Fibroblast of lung (primary cell): ENCODE measurements around the gene DNAJC12. TPM values are rescaled to one million over a fixed set of nuclear protein-coding genes. Genes with fewer than 3 reads are reported as not detected.

Experiments used
- DNase-seq, 2 donors: peaks; one replicate each; pipeline versions ENCODE4 v3.0.0 to v3.0.0-alpha.2; 2010; ENCODE audit warnings: low read depth in 2 of 2
- H2AFZ ChIP-seq: 2 replicates; pipeline ENCODE4 v1.5.1; 2012; ENCODE audit warnings: low read length, control low read depth, inconsistent platforms
- H3K27ac ChIP-seq: 2 replicates; pipeline ENCODE4 v1.5.1; 2011; ENCODE audit warnings: low read length, control low read depth; ENCODE audit not compliant: insufficient read depth
- H3K27me3 ChIP-seq: 2 replicates; pipeline ENCODE4 v1.5.1; 2011; ENCODE audit warnings: mild to moderate bottlenecking, low read length; ENCODE audit not compliant: control insufficient read depth, insufficient read depth
- H3K36me3 ChIP-seq: 2 replicates; pipeline ENCODE4 v1.5.1; 2011; ENCODE audit warnings: low read length; ENCODE audit not compliant: control insufficient read depth, insufficient read depth
- H3K4me1 ChIP-seq: 2 replicates; pipeline ENCODE4 v1.5.1; 2011; ENCODE audit warnings: low read length; ENCODE audit not compliant: control insufficient read depth, insufficient read depth; ENCODE audit errors: extremely low read depth
- H3K4me2 ChIP-seq: 2 replicates; pipeline ENCODE4 v1.5.1; 2011; ENCODE audit warnings: low read length, control low read depth; ENCODE audit not compliant: insufficient read depth; ENCODE audit errors: extremely low read depth
- H3K4me3 ChIP-seq, 4 experiments: fragments of 200-600 bp in 1 of 4; sonication (generic) in 1 of 4; replicated peaks in 1 of 4; 2 replicates each; pipeline ENCODE4 v1.5.1; 2011 to 2016; ENCODE audit warnings: low read length in 4 of 4, low read depth in 3 of 4, mild to moderate bottlenecking in 3 of 4, control low read depth in 2 of 4, inconsistent platforms in 1 of 4, mixed read lengths in 1 of 4; ENCODE audit not compliant: insufficient read depth in 1 of 4; ENCODE audit errors: control extremely low read depth in 1 of 4
- H3K79me2 ChIP-seq: 2 replicates; pipeline ENCODE4 v1.5.1; 2012; ENCODE audit warnings: mild to moderate bottlenecking, low read length, inconsistent platforms; ENCODE audit not compliant: control insufficient read depth, insufficient read depth
- H3K9ac ChIP-seq: 2 replicates; pipeline ENCODE4 v1.5.1; 2011; ENCODE audit warnings: mild to moderate bottlenecking, low read length, control low read depth; ENCODE audit not compliant: insufficient read depth
- H3K9me3 ChIP-seq: 2 replicates; pipeline ENCODE4 v1.5.1; 2012; ENCODE audit warnings: low read depth, low read length; ENCODE audit not compliant: control insufficient read depth, insufficient read depth
- H4K20me1 ChIP-seq: 2 replicates; pipeline ENCODE4 v1.5.1; 2011; ENCODE audit warnings: low read length; ENCODE audit not compliant: control insufficient read depth, insufficient read depth; ENCODE audit errors: extremely low read depth
- CTCF ChIP-seq, 2 donors: IDR thresholded peaks in 1 of 2; conservative IDR thresholded peaks in 1 of 2; 1 replicate in 1 of 2; 2 replicates in 1 of 2; pipeline ENCODE4 v1.5.1; 2011 to 2012; ENCODE audit warnings: low read length in 2 of 2, control low read depth in 1 of 2, inconsistent platforms in 1 of 2, low read depth in 1 of 2, mild to moderate bottlenecking in 1 of 2
- EZH2 ChIP-seq: IDR thresholded peaks from 2 replicates; pipeline ENCODE4 v1.5.1; 2012; ENCODE audit warnings: low read length, control low read depth, mild to moderate bottlenecking; ENCODE audit errors: missing control alignments
- polyA plus RNA-seq, 2 donors: library from polyadenylated mRNA; depleted of rRNA in 1 of 2; stranded (reverse) in 1 of 2; unstranded in 1 of 2; fragments of >200 nt; gene quantifications; 2 replicates each; pipeline ENCODE4 v1.2.1, GENCODE V29; 2011 to 2012; ENCODE audit warnings: missing spikeins in 1 of 2
- total RNA-seq: library from RNA; depleted of rRNA; stranded (reverse); fragments of >200 nt; gene quantifications from 2 replicates; pipeline ENCODE4 v1.2.1, GENCODE V29; 2014

The DNAJC12 gene
- total and polyA plus RNA-seq, 2 donors (not counting 1 experiment from before 2014, with no cell fraction given): 1.8 to 2.3 TPM

DNA sequence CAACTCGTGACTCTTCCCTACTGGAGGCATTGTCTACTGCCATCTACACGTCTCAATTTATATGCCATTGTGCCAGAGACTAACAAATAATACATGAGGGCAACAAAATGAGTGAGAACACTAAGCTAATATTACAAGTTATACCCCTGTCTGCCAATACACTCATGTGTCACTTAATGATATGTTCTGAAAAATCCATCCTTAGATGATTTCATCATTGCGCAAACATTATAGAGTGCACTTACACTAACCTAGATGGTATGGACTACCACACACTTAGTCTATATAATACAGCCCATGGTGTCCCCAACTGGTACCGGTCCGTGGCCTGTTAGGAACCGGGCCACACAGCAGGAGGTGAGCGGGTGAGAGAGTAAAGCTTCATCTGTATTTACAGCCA is 77.7 kb downstream of the DNAJC12 start:
- Histone ChIP-seq H3K4me1 (peaks cover 4% of the 10 kb centered on the region), H3K79me2 (no peaks in the 10 kb centered on the region), H3K36me3 (no peaks in the 10 kb centered on the region), H3K27me3 (no peaks in the 10 kb centered on the region), H3K4me2 (no peak overlapping the region), H3K4me3 (no peak overlapping the region), H2AFZ (no peak overlapping the region), H4K20me1 (no peaks in the 10 kb centered on the region), H3K9me3 (no peaks in the 10 kb centered on the region), H3K27ac (no peak overlapping the region), H3K9ac (no peak overlapping the region)
- no peak for DNase-seq
- TF ChIP-seq CTCF (conservative IDR thresholded peaks at IDR 0.05 in 1 of 2, IDR thresholded peaks at IDR 0.05 in 1 of 2; ENCODE audit: low read depth in 1 of 2, low read length in 2 of 2) (no peak), EZH2 (no peak)

Other genes starting within 250 kb of the DNAJC12 start
- gene CTNNA3, start 142.0 kb downstream of the DNAJC12 start, total RNA-seq: under 0.01 TPM in 1 of 2 replicates, not detected in the other
- not detected in 2 replicates for gene CTNNA3, start 142.0 kb downstream of the DNAJC12 start, polyA plus RNA-seq
- gene SIRT1, start 46.5 kb upstream of the DNAJC12 start, total RNA-seq: 21.1 TPM in 2 replicates
- gene SIRT1, start 46.5 kb upstream of the DNAJC12 start, polyA plus RNA-seq: 17.0 and 18.0 TPM in 2 replicates
- 77.0 and 140 TPM in 2 replicates for gene HERC4, start 237.1 kb upstream of the DNAJC12 start, total RNA-seq
- gene HERC4, start 237.1 kb upstream of the DNAJC12 start, polyA plus RNA-seq: 53.1 and 93.3 TPM in 2 replicates